ENCODE data around the gene ZNF570. TPM values are rescaled to one million over a fixed set of nuclear protein-coding genes. Genes with fewer than 3 reads are reported as not detected.

ZNF570 gene
- total and polyA plus RNA-seq, 9 of the 15 experiments (the other 6 are each of a cell fraction or from before 2014, with no cell fraction given): 0.09 to 0.95 (median 0.38) TPM

- no peak for TF ChIP-seq ARID4B (CRISPR knock-in tag; IDR thresholded peaks at IDR 0.05)
- no peak for TF ChIP-seq ZNF589 (CRISPR knock-in tag; IDR thresholded peaks at IDR 0.05; ENCODE audit: low read depth)
- no peak for TF ChIP-seq KLF16 (IDR thresholded peaks at IDR 0.05)
- TF ChIP-seq CGGBP1 (CRISPR knock-in tag; IDR thresholded peaks at IDR 0.05): no peak
- TF ChIP-seq ZNF253 (CRISPR knock-in tag; conservative IDR thresholded peaks at IDR 0.05): no peak
- TF ChIP-seq NRF1 (conservative IDR thresholded peaks at IDR 0.05 in 1 of 2, IDR thresholded peaks at IDR 0.05 in 1 of 2): no peak
Observed at GRCh38 chr19:37507167-37507464, 38.0 kb downstream of the ZNF570 start (continued).

GRCh38 chr19:37511186-37511585 is 42.0 kb downstream of the ZNF570 start:
- H2AFZ ChIP-seq (ENCODE audit: low read depth, low read length): no peak overlapping the region
- in situ Hi-C loops (cut with MboI): no loop called here
- no peak overlapping the region for H3K27ac ChIP-seq (ENCODE audit: extremely low read depth, low read depth, low read length)
- no peaks in the 10 kb centered on the region for H3K79me2 ChIP-seq (ENCODE audit: control insufficient read depth, insufficient read depth, low read length)
- CTCF ChIA-PET (ENCODE audit: low intra/inter-chr PET ratio): no interaction called here
- no peaks in the 10 kb centered on the region for H3K9me1 ChIP-seq (ENCODE audit: control insufficient read depth, insufficient read depth, low read length)
- intact Hi-C loops (cut with micrococcal nuclease): no loop called here
- H3K36me3 ChIP-seq (ENCODE audit: control insufficient read depth, insufficient read depth, low read length): no peaks in the 10 kb centered on the region
- POLR2A ChIA-PET: interaction anchor here (0.6 kb wide), 1 partner anchor 33 kb away, joined by 3 read pairs; no protein-coding TSS in a partner anchor
- 0% methylated on average over 3 of the region's 3 CpGs for WGBS (ENCODE audit: insufficient coverage, low coverage, missing lambda C conversion rate)
- no peaks in the 10 kb centered on the region; a peak in 1 of 5 replicates for H3K4me1 ChIP-seq (replicated peaks in 1 of 2; ENCODE audit: control insufficient read depth in 2 of 2, insufficient read depth in 2 of 2, low read length in 2 of 2)
- no peak for FAIRE-seq
- H3K4me3 ChIP-seq: no peak overlapping the region
- BruUV-seq (replicated peaks): no TSS peak
- no peak overlapping the region for H3K9ac ChIP-seq (ENCODE audit: insufficient read depth in 1 of 2, low read depth in 2 of 2, low read length in 2 of 2)
- no peak overlapping the region for H3K4me2 ChIP-seq (ENCODE audit: insufficient read depth, low read length)
- no peaks in the 10 kb centered on the region for H3K27me3 ChIP-seq (ENCODE audit: control insufficient read depth in 2 of 2, insufficient read depth in 2 of 2, low read length in 2 of 2)
- H4K20me1 ChIP-seq (replicated peaks; ENCODE audit: control insufficient read depth, insufficient read depth, low read length): no peaks in the 10 kb centered on the region
- H3K9me3 ChIP-seq (replicated peaks; ENCODE audit: control insufficient read depth, insufficient read depth, low read depth, low read length): 0 out of 2 replicates have a peak, but pooled peaks cover 1% of the 10 kb centered on the region
- no peak for ATAC-seq
- DNase-seq (ENCODE audit: extremely low read depth in 1 of 4, low spot score in 3 of 4): no peak
- TF ChIP-seq TAF1 (IDR thresholded peaks at IDR 0.05; ENCODE audit: control insufficient read depth, extremely low read depth, insufficient read depth, low read length, severe bottlenecking) (no peak), ZNF830 (CRISPR knock-in tag; IDR thresholded peaks at IDR 0.05) (no peak), E2F6 (IDR thresholded peaks at IDR 0.05; ENCODE audit: borderline replicate concordance in 1 of 2, extremely low read depth in 1 of 2, insufficient read depth in 1 of 2, insufficient read length in 1 of 2, low read depth in 1 of 2, low read length in 1 of 2, poor library complexity in 1 of 2, severe bottlenecking in 1 of 2) (no peak), E2F5 (CRISPR knock-in tag; IDR thresholded peaks at IDR 0.05) (no peak), EP400 (IDR thresholded peaks at IDR 0.05) (no peak), E2F1 (CRISPR knock-in tag; IDR thresholded peaks at IDR 0.05) (no peak)
